Mesendoderm (in vitro differentiated cells): Measurements from ENCODE around the gene WBP2NL.

ENCODE experiments used
- DNase-seq: peaks from one replicate; pipeline ENCODE4 v3.0.0; 2013
- H2AK5ac ChIP-seq: 2 replicates; pipeline ENCODE4 v1.6.1; 2013; ENCODE audit warnings: low read length, inconsistent platforms
- H2BK120ac ChIP-seq: 2 replicates; pipeline ENCODE4 v1.6.1; 2013; ENCODE audit warnings: low read depth, mild to moderate bottlenecking, low read length, moderate library complexity, mixed read lengths
- H2BK15ac ChIP-seq: replicated peaks from 2 replicates; pipeline ENCODE4 v1.6.1; 2013; ENCODE audit warnings: low read depth, mild to moderate bottlenecking, moderate library complexity
- H2BK5ac ChIP-seq: 2 replicates; pipeline ENCODE4 v1.6.1; 2013; ENCODE audit warnings: low read length, inconsistent platforms
- H3K18ac ChIP-seq: 2 replicates; pipeline ENCODE4 v1.6.1; 2013; ENCODE audit warnings: mild to moderate bottlenecking, low read length, mixed read lengths
- H3K23ac ChIP-seq: one replicate; pipeline ENCODE4 v1.6.1; 2013; ENCODE audit warnings: low read length
- H3K27ac ChIP-seq: 2 replicates; pipeline ENCODE4 v1.5.1; 2013; ENCODE audit warnings: low read depth, mild to moderate bottlenecking, inconsistent platforms, low read length, moderate library complexity
- H3K27me3 ChIP-seq: 2 replicates; pipeline ENCODE4 v1.6.1; 2013; ENCODE audit warnings: low read length, control low read depth, mild to moderate bottlenecking, inconsistent platforms; ENCODE audit not compliant: insufficient read depth, poor library complexity
- H3K36me3 ChIP-seq: 2 replicates; pipeline ENCODE4 v1.6.1; 2013; ENCODE audit warnings: low read length, inconsistent platforms; ENCODE audit not compliant: control insufficient read depth, insufficient read depth
- H3K4ac ChIP-seq: one replicate; pipeline ENCODE4 v1.6.1; 2013; ENCODE audit warnings: low read depth, mild to moderate bottlenecking, low read length, moderate library complexity
- H3K4me1 ChIP-seq: 2 replicates; pipeline ENCODE4 v1.6.1; 2013; ENCODE audit warnings: low read depth, low read length, inconsistent platforms; ENCODE audit not compliant: control insufficient read depth
- H3K4me2 ChIP-seq: 2 replicates; pipeline ENCODE4 v1.6.1; 2013; ENCODE audit warnings: low read length
- H3K4me3 ChIP-seq: 2 replicates; pipeline ENCODE4 v1.5.1; 2013; ENCODE audit warnings: mild to moderate bottlenecking, low read length
- H3K56ac ChIP-seq: one replicate; pipeline ENCODE4 v1.6.1; 2013; ENCODE audit warnings: low read length
- H3K79me1 ChIP-seq: 2 replicates; pipeline ENCODE4 v1.6.1; 2013; ENCODE audit warnings: low read length, inconsistent platforms
- H3K79me2 ChIP-seq: 2 replicates; pipeline ENCODE4 v1.6.1; 2013; ENCODE audit warnings: mild to moderate bottlenecking, low read length; ENCODE audit not compliant: control insufficient read depth, insufficient read depth
- H3K9ac ChIP-seq: 2 replicates; pipeline ENCODE4 v1.6.1; 2013; ENCODE audit warnings: low read length, inconsistent platforms
- H4K5ac ChIP-seq: one replicate; pipeline ENCODE4 v1.6.1; 2013; ENCODE audit warnings: low read length
- H4K8ac ChIP-seq: one replicate; pipeline ENCODE4 v1.6.1; 2013; ENCODE audit warnings: low read depth, mild to moderate bottlenecking, control low read depth, low read length, moderate library complexity
- WGBS: extraction: QIAGEN DNeasy Blood & Tissue Kit; methylation state at CpG from one replicate; pipeline ENCODE4 v1.1.7; 2013; ENCODE audit warnings: low lambda C conversion rate, missing lambda C conversion rate; ENCODE audit not compliant: insufficient coverage; ENCODE audit errors: extremely low coverage; 5-methylcytosine and 5-hydroxymethylcytosine counted together

Gene WBP2NL

GRCh38 chr22:41968601-41969000 lies 30.0 kb upstream of the WBP2NL start:
- Histone ChIP-seq H2BK120ac (no peak overlapping the region), H4K8ac (no peak overlapping the region), H4K5ac (no peak overlapping the region), H2BK15ac (no peak overlapping the region), H3K27ac (no peak overlapping the region), H3K27me3 (no peaks in the 10 kb centered on the region), H2AK5ac (no peak overlapping the region), H3K4ac (no peak overlapping the region), H3K56ac (no peak overlapping the region), H3K4me2 (no peak overlapping the region), H3K4me1 (peaks cover 3% of the 10 kb centered on the region), H3K79me1 (no peaks in the 10 kb centered on the region), H3K4me3 (no peak overlapping the region), H3K36me3 (no peaks in the 10 kb centered on the region), H3K18ac (no peak overlapping the region), H3K23ac (no peak overlapping the region), H2BK5ac (no peak overlapping the region), H3K79me2 (no peaks in the 10 kb centered on the region), H3K9ac (no peak overlapping the region)
- no peak for DNase-seq
- no CpG with 5 or more reads among the region's 9 CpGs for WGBS

GRCh38 chr22:41969110-41969646 lies 29.4 kb upstream of the WBP2NL start, which contains the start of gene SEPTIN3:
Gene SEPTIN3 (plus strand): TSS chr22:41969443. CDS start chr22:41971493, 2,050 bp downstream.
- no peak for DNase-seq
- Histone ChIP-seq H3K4me3 (no peak within 1 kb of the TSS), H3K23ac (no peak within 1 kb of the TSS), H3K27ac (no peak within 1 kb of the TSS), H2BK120ac (no peak within 1 kb of the TSS), H3K56ac (peak within 1 kb of the TSS; percentile 25), H4K8ac (no peak within 1 kb of the TSS), H3K4me2 (no peak within 1 kb of the TSS), H3K36me3 (no peaks in the 10 kb centered on the region), H3K18ac (no peak within 1 kb of the TSS), H3K79me1 (no peaks in the 10 kb centered on the region), H2BK15ac (no peak within 1 kb of the TSS), H2AK5ac (peak within 1 kb of the TSS; percentile 74), H3K27me3 (no peaks in the 10 kb centered on the region), H3K4ac (no peak within 1 kb of the TSS), H2BK5ac (no peak within 1 kb of the TSS), H3K4me1 (peaks cover 3% of the 10 kb centered on the region), H3K79me2 (no peaks in the 10 kb centered on the region), H3K9ac (no peak within 1 kb of the TSS), H4K5ac (no peak within 1 kb of the TSS)
- no CpG with 5 or more reads among the region's 8 CpGs for WGBS

GRCh38 chr22:41970601-41971000 lies 28.0 kb upstream of the WBP2NL start:
- no peak for DNase-seq
- no CpG with 5 or more reads among the region's 2 CpGs for WGBS
- H3K4me3 ChIP-seq, result no peak overlapping the region

GRCh38 chr22:41971431-41971830 lies 27.2 kb upstream of the WBP2NL start:
- no peak overlapping the region for H3K9ac ChIP-seq
- peaks cover 3% of the 10 kb centered on the region for H3K4me1 ChIP-seq
- no peak overlapping the region for H3K4ac ChIP-seq
- H3K36me3 ChIP-seq, result no peaks in the 10 kb centered on the region
- H3K27ac ChIP-seq, result no peak overlapping the region
- H4K8ac ChIP-seq, result no peak overlapping the region
- no peak overlapping the region for H2BK120ac ChIP-seq
- no peak for DNase-seq
- no peaks in the 10 kb centered on the region for H3K79me1 ChIP-seq
- no peak overlapping the region for H2BK15ac ChIP-seq
- H2AK5ac ChIP-seq, result no peak overlapping the region
- WGBS, result no CpG with 5 or more reads among the region's 11 CpGs
- H2BK5ac ChIP-seq, result no peak overlapping the region
- H3K4me3 ChIP-seq, result no peak overlapping the region
- H3K23ac ChIP-seq, result no peak overlapping the region
- peaks cover 16% of the 10 kb centered on the region for H3K27me3 ChIP-seq
- no peak overlapping the region for H3K56ac ChIP-seq
- H3K18ac ChIP-seq, result no peak overlapping the region
- H3K79me2 ChIP-seq, result no peaks in the 10 kb centered on the region
- H4K5ac ChIP-seq, result no peak overlapping the region
- H3K4me2 ChIP-seq, result no peak overlapping the region

More at GRCh38 chr22:41970601-41971000, 28.0 kb upstream of the WBP2NL start:
- no peak overlapping the region for H3K18ac ChIP-seq
- peaks cover 8% of the 10 kb centered on the region for H3K27me3 ChIP-seq
- H4K8ac ChIP-seq, result no peak overlapping the region
- no peak overlapping the region for H4K5ac ChIP-seq
- no peak overlapping the region for H2BK15ac ChIP-seq
- H3K27ac ChIP-seq, result no peak overlapping the region
- H2AK5ac ChIP-seq, result no peak overlapping the region
- H3K9ac ChIP-seq, result no peak overlapping the region
- H3K4me1 ChIP-seq, result peaks cover 3% of the 10 kb centered on the region
- no peaks in the 10 kb centered on the region for H3K79me1 ChIP-seq
- no peak overlapping the region for H3K4me2 ChIP-seq
- no peaks in the 10 kb centered on the region for H3K79me2 ChIP-seq
- H3K4ac ChIP-seq, result no peak overlapping the region
- no peak overlapping the region for H3K56ac ChIP-seq
- no peak overlapping the region for H3K23ac ChIP-seq
- no peaks in the 10 kb centered on the region for H3K36me3 ChIP-seq
- H2BK5ac ChIP-seq, result no peak overlapping the region
- no peak overlapping the region for H2BK120ac ChIP-seq

- Histone ChIP-seq H2BK15ac (no peak overlapping the region), H2BK5ac (no peak overlapping the region), H2BK120ac (no peak overlapping the region), H3K4me2 (no peak overlapping the region), H3K36me3 (no peaks in the 10 kb centered on the region), H3K79me2 (no peaks in the 10 kb centered on the region), H3K27me3 (peaks cover 20% of the 10 kb centered on the region), H3K4me1 (no peaks in the 10 kb centered on the region), H2AK5ac (no peak overlapping the region), H3K18ac (no peak overlapping the region), H3K4ac (no peak overlapping the region), H4K5ac (no peak overlapping the region), H3K4me3 (no peak overlapping the region), H3K23ac (no peak overlapping the region), H3K9ac (no peak overlapping the region), H3K27ac (no peak overlapping the region), H4K8ac (no peak overlapping the region), H3K56ac (no peak overlapping the region), H3K79me1 (no peaks in the 10 kb centered on the region)
- DNase-seq, result no peak
- no CpG with 5 or more reads among the region's 10 CpGs for WGBS
Measured at GRCh38 chr22:41974691-41975290, 23.8 kb upstream of the WBP2NL start.
